Loucy (cell line): ENCODE measurements around the gene THEM5.

Source experiments
- H2AFZ ChIP-seq: fragments of 200-600 bp; sonication (generic); 2 replicates; pipeline ENCODE4 v1.6.0; 2016; ENCODE audit warnings: antibody characterized with exemption, mild to moderate bottlenecking, low read length, moderate library complexity
- H3F3A ChIP-seq: fragments of 200-600 bp; 2 replicates; pipeline ENCODE4 v1.6.0; 2016; ENCODE audit warnings: antibody characterized with exemption, low read depth, mild to moderate bottlenecking
- H3K27me3 ChIP-seq: fragments of 200-600 bp; sonication (generic); 2 replicates; pipeline ENCODE4 v1.6.1; 2014; ENCODE audit warnings: low read length, mild to moderate bottlenecking; ENCODE audit not compliant: insufficient read depth, poor library complexity, severe bottlenecking
- H3K36me3 ChIP-seq: fragments of 200-600 bp; sonication (generic); 2 replicates; pipeline ENCODE4 v1.6.1; 2016; ENCODE audit warnings: low read length; ENCODE audit not compliant: insufficient read depth
- H3K4me1 ChIP-seq: fragments of 200-600 bp; sonication (generic); 2 replicates; pipeline ENCODE4 v1.5.1; 2014; ENCODE audit warnings: low read length, mild to moderate bottlenecking; ENCODE audit not compliant: insufficient read depth, poor library complexity, severe bottlenecking
- H3K4me2 ChIP-seq: fragments of 200-600 bp; sonication (generic); 2 replicates; pipeline ENCODE4 v1.6.0; 2014; ENCODE audit warnings: antibody characterized with exemption, low read length, low read depth, mild to moderate bottlenecking; ENCODE audit not compliant: poor library complexity, severe bottlenecking
- H3K4me3 ChIP-seq: fragments of 200-600 bp; sonication (generic); 2 replicates; pipeline ENCODE4 v1.5.1; 2014; ENCODE audit warnings: low read length, mild to moderate bottlenecking, mixed read lengths; ENCODE audit not compliant: poor library complexity, severe bottlenecking
- H3K79me2 ChIP-seq: fragments of 200-600 bp; sonication (generic); 2 replicates; pipeline ENCODE4 v1.6.1; 2014; ENCODE audit warnings: low read length; ENCODE audit not compliant: insufficient read depth
- H3K9ac ChIP-seq: fragments of 200-600 bp; sonication (generic); 2 replicates; pipeline ENCODE4 v1.6.0; 2014; ENCODE audit warnings: mild to moderate bottlenecking, low read depth, low read length, moderate library complexity; ENCODE audit not compliant: poor library complexity, severe bottlenecking
- H3K9me2 ChIP-seq: fragments of 200-600 bp; sonication (generic); replicated peaks from 2 replicates; pipeline ENCODE4 v1.6.1; 2016; ENCODE audit warnings: low read depth, low read length, mixed read lengths
- H3K9me3 ChIP-seq: fragments of 200-600 bp; sonication (generic); 2 replicates; pipeline ENCODE4 v1.6.1; 2014; ENCODE audit warnings: mild to moderate bottlenecking, antibody characterized with exemption, low read length, low read depth; ENCODE audit not compliant: insufficient read depth
- H4K20me1 ChIP-seq: fragments of 200-600 bp; sonication (generic); 2 replicates; pipeline ENCODE4 v1.6.0; 2014; ENCODE audit warnings: antibody characterized with exemption, low read length, mild to moderate bottlenecking; ENCODE audit not compliant: insufficient read depth, poor library complexity, severe bottlenecking
- CTCF ChIP-seq: fragments of 200-600 bp; sonication (generic); conservative IDR thresholded peaks from 2 replicates; pipeline ENCODE4 v1.5.1; 2014; ENCODE audit warnings: mild to moderate bottlenecking, antibody characterized with exemption, low read length
- EZH2phosphoT487 ChIP-seq: fragments of 200-600 bp; IDR thresholded peaks from 2 replicates; pipeline ENCODE4 v1.6.1; 2018; ENCODE audit warnings: antibody characterized with exemption, mild to moderate bottlenecking, moderate library complexity, borderline replicate concordance

THEM5 gene

GRCh38 chr1:151860504-151861187 lies 7.1 kb upstream of the THEM5 start:
- H3K4me2 ChIP-seq, result no peak overlapping the region
- no peaks in the 10 kb centered on the region for H3K79me2 ChIP-seq
- no peaks in the 10 kb centered on the region for H4K20me1 ChIP-seq
- H3K9me2 ChIP-seq, result no peaks in the 10 kb centered on the region
- H3K9me3 ChIP-seq, result no peaks in the 10 kb centered on the region
- no peaks in the 10 kb centered on the region for H3K4me1 ChIP-seq
- H3F3A ChIP-seq, result no peaks in the 10 kb centered on the region
- TF ChIP-seq CTCF (no peak), EZH2phosphoT487 (no peak)
- no peak overlapping the region for H3K4me3 ChIP-seq
- no peak overlapping the region for H3K9ac ChIP-seq
- no peak overlapping the region for H2AFZ ChIP-seq
- H3K36me3 ChIP-seq, result no peaks in the 10 kb centered on the region
- H3K27me3 ChIP-seq, result no peaks in the 10 kb centered on the region

- Histone ChIP-seq H3K9ac (no peak overlapping the region), H2AFZ (no peak overlapping the region), H3K27me3 (no peaks in the 10 kb centered on the region), H3K9me2 (no peaks in the 10 kb centered on the region), H4K20me1 (no peaks in the 10 kb centered on the region), H3K79me2 (no peaks in the 10 kb centered on the region), H3K4me1 (no peaks in the 10 kb centered on the region), H3K9me3 (no peaks in the 10 kb centered on the region), H3K36me3 (no peaks in the 10 kb centered on the region), H3K4me3 (no peak overlapping the region), H3K4me2 (no peak overlapping the region), H3F3A (no peaks in the 10 kb centered on the region)
- no peak for TF ChIP-seq EZH2phosphoT487
- TF ChIP-seq CTCF, result no peak
Measured at GRCh38 chr1:151859891-151860293, 6.4 kb upstream of the THEM5 start.

GRCh38 chr1:151858886-151859665 lies 5.6 kb upstream of the THEM5 start:
- no peak overlapping the region for H3K4me2 ChIP-seq
- H3F3A ChIP-seq, result no peaks in the 10 kb centered on the region
- no peak overlapping the region for H3K4me3 ChIP-seq
- H3K4me1 ChIP-seq, result no peaks in the 10 kb centered on the region
- no peaks in the 10 kb centered on the region for H3K9me2 ChIP-seq
- H3K9ac ChIP-seq, result no peak overlapping the region
- no peak overlapping the region for H2AFZ ChIP-seq
- no peaks in the 10 kb centered on the region for H3K9me3 ChIP-seq
- H4K20me1 ChIP-seq, result no peaks in the 10 kb centered on the region
- TF ChIP-seq EZH2phosphoT487, result no peak
- no peak for TF ChIP-seq CTCF
- no peaks in the 10 kb centered on the region for H3K36me3 ChIP-seq
- H3K79me2 ChIP-seq, result no peaks in the 10 kb centered on the region
- no peaks in the 10 kb centered on the region for H3K27me3 ChIP-seq
